H9 (cell line): ENCODE measurements around the gene ACCSL. TPM values are rescaled to one million over a fixed set of nuclear protein-coding genes. Genes with fewer than 3 reads are reported as not detected.

Experiments
- DNase-seq: peaks from one replicate; pipeline ENCODE4 v3.0.0-alpha.2; 2017
- H2AFZ ChIP-seq: one replicate; pipeline ENCODE4 v1.6.1; 2013; ENCODE audit warnings: mild to moderate bottlenecking, low read length, control low read depth, moderate library complexity
- H2AK5ac ChIP-seq: 2 replicates; pipeline ENCODE4 v1.6.1; 2013; ENCODE audit warnings: low read length, control low read depth, mixed read lengths; ENCODE audit not compliant: insufficient read length
- H2BK120ac ChIP-seq: one replicate; pipeline ENCODE4 v1.6.1; 2013; ENCODE audit warnings: low read depth, mild to moderate bottlenecking, low read length, control low read depth, inconsistent platforms; ENCODE audit not compliant: poor library complexity, severe bottlenecking
- H2BK12ac ChIP-seq: 2 replicates; pipeline ENCODE4 v1.6.1; 2013; ENCODE audit warnings: low read length, control low read depth, mixed read lengths, low read depth; ENCODE audit not compliant: insufficient read length
- H2BK15ac ChIP-seq: 2 replicates; pipeline ENCODE4 v1.6.1; 2013; ENCODE audit warnings: low read depth, low read length, control low read depth
- H2BK20ac ChIP-seq: one replicate; pipeline ENCODE4 v1.6.1; 2013; ENCODE audit warnings: low read depth, mild to moderate bottlenecking, low read length, control low read depth, inconsistent platforms; ENCODE audit not compliant: poor library complexity, severe bottlenecking
- H2BK5ac ChIP-seq: 2 replicates; pipeline ENCODE4 v1.6.1; 2013; ENCODE audit warnings: low read length, control low read depth, mixed read lengths; ENCODE audit not compliant: insufficient read length
- H3K14ac ChIP-seq: 2 replicates; pipeline ENCODE4 v1.6.1; 2013; ENCODE audit warnings: low read length, control low read depth; ENCODE audit not compliant: insufficient read depth
- H3K18ac ChIP-seq: 2 replicates; pipeline ENCODE4 v1.6.1; 2013; ENCODE audit warnings: low read depth, mild to moderate bottlenecking, mixed read lengths, low read length, control low read depth; ENCODE audit not compliant: insufficient read length
- H3K23ac ChIP-seq: 2 replicates; pipeline ENCODE4 v1.6.1; 2013; ENCODE audit warnings: low read length, control low read depth, mixed read lengths, low read depth; ENCODE audit not compliant: insufficient read length
- H3K23me2 ChIP-seq: 2 replicates; pipeline ENCODE4 v1.6.1; 2013; ENCODE audit warnings: low read depth, mild to moderate bottlenecking, mixed read lengths, low read length, control low read depth; ENCODE audit not compliant: insufficient read length, poor library complexity, severe bottlenecking
- H3K27ac ChIP-seq: 2 replicates; pipeline ENCODE4 v1.5.1; 2013; ENCODE audit warnings: low read length, control low read depth, mixed read lengths, low read depth; ENCODE audit not compliant: insufficient read length
- H3K27me3 ChIP-seq: 2 replicates; pipeline ENCODE4 v1.6.1; 2013; ENCODE audit warnings: low read length, control low read depth, inconsistent platforms; ENCODE audit not compliant: insufficient read depth
- H3K4ac ChIP-seq: 2 replicates; pipeline ENCODE4 v1.6.1; 2013; ENCODE audit warnings: low read depth, mild to moderate bottlenecking, control low read depth, inconsistent platforms, low read length, moderate library complexity
- H3K4me1 ChIP-seq: 2 replicates; pipeline ENCODE4 v1.6.1; 2013; ENCODE audit warnings: low read length, control low read depth, inconsistent platforms; ENCODE audit not compliant: insufficient read depth
- H3K4me2 ChIP-seq: 2 replicates; pipeline ENCODE4 v1.6.1; 2013; ENCODE audit warnings: low read length, control low read depth, mixed read lengths; ENCODE audit not compliant: insufficient read length, insufficient read depth
- H3K56ac ChIP-seq: 2 replicates; pipeline ENCODE4 v1.6.1; 2013; ENCODE audit warnings: low read depth, mild to moderate bottlenecking, mixed read lengths, low read length, control low read depth; ENCODE audit not compliant: insufficient read length
- H3K79me1 ChIP-seq: 2 replicates; pipeline ENCODE4 v1.6.1; 2013; ENCODE audit warnings: low read depth, mild to moderate bottlenecking, moderate library complexity, low read length, control low read depth, inconsistent platforms; ENCODE audit not compliant: insufficient read depth, poor library complexity, severe bottlenecking
- H3K79me2 ChIP-seq: 2 replicates; pipeline ENCODE4 v1.6.1; 2013; ENCODE audit warnings: low read length, control low read depth, inconsistent platforms; ENCODE audit not compliant: insufficient read depth
- H3K9ac ChIP-seq: 2 replicates; pipeline ENCODE4 v1.6.1; 2013; ENCODE audit warnings: low read length, control low read depth, mixed read lengths; ENCODE audit not compliant: insufficient read length; ENCODE audit errors: extremely low read depth
- H3K9me3 ChIP-seq: one replicate; pipeline ENCODE4 v1.6.1; 2013; ENCODE audit warnings: low read depth, low read length, inconsistent platforms; ENCODE audit not compliant: control insufficient read depth
- H3T11ph ChIP-seq: one replicate; pipeline ENCODE4 v1.6.1; 2013; ENCODE audit warnings: mild to moderate bottlenecking, low read length, control low read depth, inconsistent platforms
- H4K20me1 ChIP-seq: one replicate; pipeline ENCODE4 v1.6.1; 2013; ENCODE audit not compliant: control insufficient read depth, insufficient read length, insufficient read depth
- H4K5ac ChIP-seq: 2 replicates; pipeline ENCODE4 v1.6.1; 2013; ENCODE audit warnings: low read depth, mild to moderate bottlenecking, mixed read lengths, low read length, control low read depth; ENCODE audit not compliant: insufficient read length
- H4K8ac ChIP-seq: replicated peaks from 2 replicates; pipeline ENCODE4 v1.6.1; 2013; ENCODE audit warnings: low read length, control low read depth, mixed read lengths, low read depth; ENCODE audit not compliant: insufficient read length
- H4K91ac ChIP-seq: 2 replicates; pipeline ENCODE4 v1.6.1; 2013; ENCODE audit warnings: low read depth, mild to moderate bottlenecking, moderate library complexity, mixed read lengths, low read length, control low read depth; ENCODE audit not compliant: insufficient read length
- H3K27ac Mint-ChIP-seq, 3 experiments: 2 replicates in 2 of 3; 3 replicates in 1 of 3; pipeline ENCODE4 v1.8.0; 2020 to 2021; ENCODE audit warnings: mixed read lengths in 3 of 3, mild to moderate bottlenecking in 1 of 3, moderate library complexity in 1 of 3
- H3K27me3 Mint-ChIP-seq: 2 replicates; pipeline ENCODE4 v1.8.0; 2021; ENCODE audit warnings: low read depth, mild to moderate bottlenecking, moderate library complexity, mixed read lengths
- H3K36me3 Mint-ChIP-seq, 3 experiments: 2 replicates in 2 of 3; 3 replicates in 1 of 3; pipeline ENCODE4 v1.8.0; 2020 to 2021; ENCODE audit warnings: low read depth in 3 of 3, mixed read lengths in 3 of 3; ENCODE audit not compliant: insufficient read depth in 1 of 3
- H3K4me1 Mint-ChIP-seq, 2 experiments: 2 replicates each; pipeline ENCODE4 v1.8.0; 2020; ENCODE audit warnings: mixed read lengths in 2 of 2
- H3K4me3 Mint-ChIP-seq, 2 experiments: 2 replicates in 1 of 2; 3 replicates in 1 of 2; pipeline ENCODE4 v1.8.0; 2020 to 2021; ENCODE audit warnings: mild to moderate bottlenecking in 2 of 2, mixed read lengths in 2 of 2, moderate library complexity in 1 of 2
- H3K9me3 Mint-ChIP-seq, 2 experiments: 2 replicates in 1 of 2; 3 replicates in 1 of 2; pipeline ENCODE4 v1.8.0; 2020; ENCODE audit warnings: mild to moderate bottlenecking in 2 of 2, mixed read lengths in 2 of 2, moderate library complexity in 1 of 2
- CTCF ChIP-seq: fragments of 200-600 bp; sonication (generic); conservative IDR thresholded peaks from 3 replicates; pipeline ENCODE4 v1.8.0; 2021; ENCODE audit warnings: antibody characterized with exemption, mild to moderate bottlenecking
- WGBS: extraction: QIAGEN DNeasy Blood & Tissue Kit; methylation state at CpG from one replicate; pipeline ENCODE4 v1.1.7; 2013; ENCODE audit warnings: missing lambda C conversion rate, low lambda C conversion rate, mixed read lengths; ENCODE audit not compliant: insufficient read length; ENCODE audit errors: extremely low coverage; 5-methylcytosine and 5-hydroxymethylcytosine counted together
- total RNA-seq: library from RNA; stranded (reverse); gene quantifications from 2 replicates; pipeline ENCODE4 v1.2.1, GENCODE V29; 2021

ACCSL gene
- total RNA-seq, 1 experiment from 2014 or later: not detected

- no peak overlapping the region for H2BK12ac ChIP-seq
- Mint-ChIP-seq H3K36me3 (no peaks in the 10 kb centered on the region), H3K27ac (no peak overlapping the region), H3K4me3 (no peak overlapping the region; a peak in 1 of 5 replicates), H3K4me1 (peaks cover 13 to 14% of the 10 kb centered on the region in 2 experiments), H3K9me3 (no peaks in the 10 kb centered on the region), H3K27me3 (peaks cover 10% of the 10 kb centered on the region)
- peak; percentile 11 for DNase-seq
- H4K91ac ChIP-seq: no peak overlapping the region
- no peaks in the 10 kb centered on the region for H3K79me1 ChIP-seq
- H2BK120ac ChIP-seq: no peak overlapping the region
- H2BK15ac ChIP-seq: no peak overlapping the region
- H4K8ac ChIP-seq: no peak overlapping the region
- H3K79me2 ChIP-seq: no peaks in the 10 kb centered on the region
- no peaks in the 10 kb centered on the region for H3K27me3 ChIP-seq
- no peak overlapping the region for H3K23ac ChIP-seq
- H3K14ac ChIP-seq: no peak overlapping the region
- no peak overlapping the region for H2BK20ac ChIP-seq
- H3K4me2 ChIP-seq: no peak overlapping the region
- no peak overlapping the region for H2BK5ac ChIP-seq
- no peak overlapping the region for H3K9ac ChIP-seq
- H3K18ac ChIP-seq: no peak overlapping the region
- H2AFZ ChIP-seq: no peak overlapping the region
- H3K4ac ChIP-seq: no peak overlapping the region
- H3K27ac ChIP-seq: no peak overlapping the region
- no peak for TF ChIP-seq CTCF
- no peak overlapping the region for H3T11ph ChIP-seq
- H3K56ac ChIP-seq: no peak overlapping the region
- no peak overlapping the region for H2AK5ac ChIP-seq
- H4K20me1 ChIP-seq: no peaks in the 10 kb centered on the region
- no CpG with 5 or more reads among the region's 5 CpGs for WGBS
- H3K9me3 ChIP-seq: no peaks in the 10 kb centered on the region
- no peak overlapping the region for H4K5ac ChIP-seq
- H3K23me2 ChIP-seq: no peaks in the 10 kb centered on the region
- H3K4me1 ChIP-seq: no peaks in the 10 kb centered on the region; the same call in 1 of the 2 replicates
Measured at GRCh38 chr11:44008088-44008501, 39.7 kb upstream of the ACCSL start.
